Measurements from ENCODE around the gene COG8.

COG8 gene

GRCh38 chr16:69349536-69349935 is 10.2 kb upstream of the COG8 start:
- Histone ChIP-seq H3K27ac (no peak overlapping the region), H3K4me3 (no peak overlapping the region)

- H3K27ac ChIP-seq, result no peak overlapping the region
- no peak overlapping the region for H3K4me3 ChIP-seq
Observed at GRCh38 chr16:69348222-69348621, 8.9 kb upstream of the COG8 start.

GRCh38 chr16:69346683-69347082 is 7.3 kb upstream of the COG8 start:
- Histone ChIP-seq H3K27ac (peak overlapping the region in 1 of 21 experiments; percentile 0), H3K4me3 (no peak overlapping the region)

GRCh38 chr16:69345923-69346322 is 6.6 kb upstream of the COG8 start:
- H3K27ac ChIP-seq, result peak overlapping the region in 1 of 21 experiments; percentile 0
- no peak overlapping the region for H3K4me3 ChIP-seq

GRCh38 chr16:69344171-69344570 is 4.8 kb upstream of the COG8 start:
- H3K4me3 ChIP-seq, result no peak overlapping the region
- no peak overlapping the region for H3K27ac ChIP-seq

- H3K27ac ChIP-seq, result peak overlapping the region; percentile 55 to 97 (median 89)
- H3K4me3 ChIP-seq, result peak overlapping the region; percentile 58 to 96 (median 85)
Observed at GRCh38 chr16:69340095-69340644, 806 bp upstream of the COG8 start.

- peak overlapping the region; percentile 58 to 96 (median 85) for H3K4me3 ChIP-seq
- H3K27ac ChIP-seq, result peak overlapping the region; percentile 71 to 97 (median 88)
Observed at GRCh38 chr16:69338557-69339288, 641 bp downstream of the COG8 start.

GRCh38 chr16:69334696-69335095 is 4.7 kb downstream of the COG8 start:
- no peak overlapping the region for H3K4me3 ChIP-seq
- no peak overlapping the region for H3K27ac ChIP-seq

GRCh38 chr16:69330286-69331109 is 8.9 kb downstream of the COG8 start, which contains the start of gene PDF:
Gene PDF (minus strand): TSS chr16:69330588. CDS start chr16:69330570, 18 bp downstream.
- peak within 1 kb of the TSS; percentile 75 to 100 (median 93) for H3K4me3 ChIP-seq
- H3K27ac ChIP-seq, result peak within 1 kb of the TSS; percentile 56 to 97 (median 91)

- Histone ChIP-seq H3K4me3 (peak overlapping the region; percentile 75 to 100 (median 93)), H3K27ac (peak overlapping the region in 20 of 21 experiments; percentile 48 to 97 (median 91))
Observed at GRCh38 chr16:69329369-69330285, 9.7 kb downstream of the COG8 start.

GRCh38 chr16:69328854-69329316 is 10.5 kb downstream of the COG8 start:
- H3K27ac ChIP-seq, result peak overlapping the region in 6 of 21 experiments; percentile 27 to 95 (median 59)

GRCh38 chr16:69327585-69328310 is 11.6 kb downstream of the COG8 start:
- Histone ChIP-seq H3K27ac (peak overlapping the region in 2 of 21 experiments; percentile 30 to 91), H3K4me3 (no peak overlapping the region)

More at GRCh38 chr16:69328854-69329316, 10.5 kb downstream of the COG8 start:
- H3K4me3 ChIP-seq, result peak overlapping the region in 4 of 7 experiments; percentile 93 to 100 (median 98)

- Histone ChIP-seq H3K27ac (no peak overlapping the region), H3K4me3 (no peak overlapping the region)
Observed at GRCh38 chr16:69326172-69326873, 13.0 kb downstream of the COG8 start.

- Histone ChIP-seq H3K4me3 (no peak overlapping the region), H3K27ac (no peak overlapping the region)
Observed at GRCh38 chr16:69325784-69326171, 13.6 kb downstream of the COG8 start.

- Histone ChIP-seq H3K4me3 (no peak overlapping the region), H3K27ac (no peak overlapping the region)
Observed at GRCh38 chr16:69324585-69325253, 14.6 kb downstream of the COG8 start.

- Histone ChIP-seq H3K27ac (no peak overlapping the region), H3K4me3 (no peak overlapping the region)
Observed at GRCh38 chr16:69324013-69324531, 15.3 kb downstream of the COG8 start.

GRCh38 chr16:69323415-69323814 is 15.9 kb downstream of the COG8 start:
- Histone ChIP-seq H3K4me3 (no peak overlapping the region), H3K27ac (no peak overlapping the region)
